Fibroblast of villous mesenchyme (primary cell): ENCODE measurements around the gene MPHOSPH8. TPM values are rescaled to one million over a fixed set of nuclear protein-coding genes. Genes with fewer than 3 reads are reported as not detected.
A peak's percentile ranks its signal among the peaks of the same experiment; 100 is the strongest.

Experiments used
- DNase-seq: peaks from one replicate; pipeline ENCODE4 v3.0.0-alpha.2; 2010; ENCODE audit warnings: low read depth
- H3K4me3 ChIP-seq: 2 replicates; pipeline ENCODE4 v1.5.1; 2011; ENCODE audit warnings: low read depth, mild to moderate bottlenecking, low read length
- CTCF ChIP-seq: IDR thresholded peaks from 2 replicates; pipeline ENCODE4 v1.5.1; 2012; ENCODE audit warnings: low read depth, mild to moderate bottlenecking, low read length; ENCODE audit not compliant: insufficient read depth
- total RNA-seq: library from RNA; depleted of rRNA; stranded (reverse); fragments of >200 nt; gene quantifications from 2 replicates; pipeline ENCODE4 v1.2.3, GENCODE V29; 2012

The MPHOSPH8 gene
- total RNA-seq, 1 donor, result 16.8 TPM

GRCh38 chr13:19657872-19658591 is 24.6 kb downstream of the MPHOSPH8 start:
- TF ChIP-seq CTCF, result no peak
- peak; percentile 38 for DNase-seq
- no peak overlapping the region for H3K4me3 ChIP-seq

GRCh38 chr13:19658831-19659230 is 25.4 kb downstream of the MPHOSPH8 start:
- DNase-seq, result no peak
- TF ChIP-seq CTCF, result no peak

GRCh38 chr13:19661126-19661525 is 27.7 kb downstream of the MPHOSPH8 start:
- H3K4me3 ChIP-seq, result no peak overlapping the region
- TF ChIP-seq CTCF, result no peak

More at GRCh38 chr13:19658831-19659230, 25.4 kb downstream of the MPHOSPH8 start:
- no peak overlapping the region for H3K4me3 ChIP-seq

GRCh38 chr13:19661561-19661960 is 28.1 kb downstream of the MPHOSPH8 start:
- no peak overlapping the region for H3K4me3 ChIP-seq
- no peak for DNase-seq
- no peak for TF ChIP-seq CTCF

More at GRCh38 chr13:19661126-19661525, 27.7 kb downstream of the MPHOSPH8 start:
- no peak for DNase-seq

- no peak overlapping the region for H3K4me3 ChIP-seq
- no peak for TF ChIP-seq CTCF
- no peak for DNase-seq
Measured at GRCh38 chr13:19663416-19663979, 30.0 kb downstream of the MPHOSPH8 start.

- no peak overlapping the region for H3K4me3 ChIP-seq
- no peak for TF ChIP-seq CTCF
- no peak for DNase-seq
Measured at GRCh38 chr13:19664481-19665230, 31.2 kb downstream of the MPHOSPH8 start.
